ENCODE data around the gene HCAR2.
"Not testable (repeated sequence)": the region's sequence is repeated elsewhere in the genome, so short reads cannot be mapped to it uniquely, and the experiment has no call there.

The HCAR2 gene

DNA sequence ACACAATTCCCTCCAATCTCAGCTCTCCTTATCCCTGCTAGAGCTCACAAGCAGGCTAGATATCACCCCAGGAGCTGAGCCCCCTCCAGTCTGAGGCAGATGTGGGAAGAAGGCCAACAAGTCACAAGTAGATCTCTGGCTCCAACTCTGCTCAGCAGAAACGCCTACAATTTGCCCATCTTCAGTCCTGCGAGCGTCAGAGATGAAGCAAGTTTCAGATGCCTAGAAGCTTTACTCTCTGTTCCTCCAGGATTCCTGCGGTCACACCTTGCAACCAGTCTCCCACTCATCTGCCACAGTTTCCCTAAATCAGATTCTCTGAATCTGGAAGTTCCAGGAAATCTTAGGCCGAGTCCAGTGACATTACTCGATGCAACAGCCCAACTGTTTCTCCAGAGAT, 12.1 kb upstream of the HCAR2 start:
- not testable (repeated sequence) for DNase-seq

DNA sequence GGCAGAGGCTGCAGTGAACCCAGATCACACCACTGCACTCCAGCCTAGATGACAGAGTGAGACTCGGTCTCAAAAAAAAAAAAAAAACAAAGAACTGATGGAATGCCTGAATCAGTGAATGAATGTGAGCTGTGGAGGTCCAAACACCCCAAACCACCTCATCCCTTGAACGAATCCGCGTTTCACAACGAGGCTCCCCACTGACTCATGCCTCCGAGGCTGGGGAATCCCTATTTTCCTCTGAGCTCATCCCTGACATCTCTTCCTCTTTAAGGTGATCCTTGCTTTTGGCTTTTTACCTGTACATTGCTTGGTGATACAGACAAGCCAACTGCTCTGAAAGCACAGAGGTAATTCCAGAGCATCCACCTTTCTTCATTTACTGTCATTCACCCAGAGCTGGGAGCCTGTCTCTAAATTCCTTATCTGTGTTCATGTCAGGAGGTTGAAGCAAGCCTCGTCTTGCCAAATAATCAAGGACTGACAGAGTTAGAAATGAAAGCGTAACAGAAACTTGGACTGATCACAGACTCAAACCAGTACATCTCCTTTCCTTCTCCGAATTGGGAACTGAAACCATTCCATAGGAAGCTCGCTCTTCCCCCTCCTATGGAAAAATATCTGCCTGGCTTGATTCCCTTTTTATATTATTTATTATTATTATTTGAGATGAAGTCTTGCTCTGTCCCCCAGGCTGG, 10.5 kb upstream of the HCAR2 start:
- not testable (repeated sequence) for DNase-seq

GRCh38 chr12:122711266-122711665, 8.1 kb upstream of the HCAR2 start:
- DNase-seq = not testable (repeated sequence)

DNA sequence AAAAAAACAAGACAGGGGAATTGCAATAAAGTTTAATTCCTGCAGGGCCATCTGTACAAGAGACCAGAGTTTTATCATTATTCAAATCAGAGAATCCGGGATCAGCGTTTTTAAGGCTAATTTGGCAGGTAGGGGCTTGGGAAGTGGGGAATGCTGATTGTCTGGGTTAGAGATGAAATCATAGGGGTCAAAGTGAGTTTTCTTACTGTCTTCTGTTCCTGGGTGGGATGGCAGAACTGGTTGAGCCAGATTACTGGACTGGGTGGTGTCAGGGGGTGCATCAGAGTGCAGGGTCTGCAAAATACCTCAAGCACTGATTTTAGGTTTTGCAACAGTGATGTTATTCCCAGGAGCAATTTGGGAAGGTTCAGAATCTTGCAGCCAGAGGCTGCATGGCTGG, 7.2 kb upstream of the HCAR2 start:
- not testable (repeated sequence) for DNase-seq

GRCh38 chr12:122709287-122709686, 6.1 kb upstream of the HCAR2 start:
- DNase-seq = not testable (repeated sequence)

DNA sequence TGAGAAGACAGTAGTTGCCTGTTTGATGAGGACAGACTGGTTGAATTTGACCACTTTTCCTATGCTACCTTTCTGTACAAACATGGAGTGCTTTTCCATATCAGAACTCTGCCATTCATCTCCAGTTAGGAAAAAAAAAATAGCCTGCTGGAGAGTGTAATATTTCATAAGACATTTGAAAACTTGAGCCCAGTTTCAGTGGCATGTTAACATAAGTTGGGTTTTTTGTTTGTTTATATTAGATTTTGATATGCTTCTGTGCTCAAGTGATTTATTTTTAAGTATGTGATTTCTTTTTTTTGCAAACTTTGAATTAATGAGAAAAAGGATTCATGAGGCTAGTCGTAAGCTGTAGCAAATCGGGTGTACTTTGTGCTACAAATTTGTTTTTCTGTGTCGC, 684 bp upstream of the HCAR2 start:
- DNase-seq = not testable (repeated sequence)

- not testable (repeated sequence) for DNase-seq
Observed at GRCh38 chr12:122701481-122701880, 1.7 kb downstream of the HCAR2 start.

GRCh38 chr12:122700038-122700710, 3.0 kb downstream of the HCAR2 start:
- not testable (repeated sequence) for DNase-seq

DNA sequence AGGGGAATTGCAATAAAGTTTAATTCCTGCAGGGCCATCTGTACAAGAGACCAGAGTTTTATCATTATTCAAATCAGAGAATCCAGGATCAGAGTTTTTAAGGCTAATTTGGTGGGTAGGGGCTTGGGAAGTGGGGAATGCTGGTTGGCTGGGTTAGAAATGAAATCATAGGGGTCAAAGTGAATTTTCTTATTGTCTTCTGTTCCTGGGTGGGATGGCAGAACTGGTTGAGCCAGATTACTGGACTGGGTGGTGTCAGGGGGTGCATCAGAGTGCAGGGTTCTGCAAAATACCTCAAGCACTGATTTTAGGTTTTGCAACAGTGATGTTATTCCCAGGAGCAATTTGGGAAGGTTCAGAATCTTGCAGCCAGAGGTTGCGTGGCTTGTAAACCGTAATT, 6.2 kb downstream of the HCAR2 start:
- not testable (repeated sequence) for DNase-seq

- no peak for DNase-seq
Observed at GRCh38 chr12:122691566-122691965, 11.6 kb downstream of the HCAR2 start.

GRCh38 chr12:122688291-122688690, 14.9 kb downstream of the HCAR2 start:
- DNase-seq = no peak

GRCh38 chr12:122687086-122687485, 16.1 kb downstream of the HCAR2 start:
- no peak for DNase-seq

- no peak for DNase-seq
Observed at GRCh38 chr12:122686538-122686937, 16.6 kb downstream of the HCAR2 start.

DNA sequence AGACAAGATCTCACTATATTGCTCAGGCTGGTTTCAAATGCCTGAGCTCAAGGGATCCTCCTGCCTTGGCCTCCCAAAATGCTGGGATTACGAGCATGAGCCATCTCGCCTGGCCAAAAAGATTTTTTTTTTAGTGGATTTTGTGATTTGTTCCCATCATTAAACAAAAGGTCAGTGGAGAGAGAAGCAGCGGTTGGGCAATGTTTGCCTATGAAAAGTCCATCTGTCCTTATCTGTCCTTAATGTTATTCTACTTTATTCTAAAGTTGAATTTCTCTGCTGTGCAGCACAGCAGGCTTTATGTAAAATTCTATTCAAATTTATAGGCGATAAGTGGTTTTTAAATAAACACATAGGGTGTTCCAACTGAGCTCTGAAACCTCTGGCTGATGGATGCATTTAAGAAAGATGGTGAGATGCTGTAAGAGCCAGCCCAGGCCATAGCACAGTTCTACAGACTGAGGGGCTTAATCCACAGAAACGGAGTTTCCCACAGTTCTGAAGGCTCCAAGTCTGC, 18.8 kb downstream of the HCAR2 start:
- DNase-seq = no peak

DNA sequence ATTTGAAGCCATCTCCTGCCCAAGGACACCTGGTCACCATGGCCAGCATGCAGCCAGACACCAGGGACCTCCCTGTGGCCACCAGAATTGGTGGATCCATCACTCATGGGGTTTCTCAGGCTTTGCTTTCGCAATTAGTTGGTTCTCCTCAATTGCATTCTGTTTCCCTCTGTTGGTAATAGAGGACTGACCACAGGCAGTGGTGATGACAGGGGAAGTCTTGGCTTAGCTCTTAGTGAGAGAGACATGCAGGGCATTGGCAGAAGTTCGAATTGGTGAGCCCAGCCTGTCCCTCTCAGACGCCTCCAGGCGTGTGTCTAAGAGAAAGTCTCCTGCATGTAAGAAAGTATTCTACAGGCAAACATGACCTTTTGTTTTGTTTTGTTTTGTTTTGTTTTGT, 21.3 kb downstream of the HCAR2 start:
- no peak for DNase-seq

GRCh38 chr12:122680989-122681388, 22.2 kb downstream of the HCAR2 start:
- not testable (repeated sequence) for DNase-seq

DNA sequence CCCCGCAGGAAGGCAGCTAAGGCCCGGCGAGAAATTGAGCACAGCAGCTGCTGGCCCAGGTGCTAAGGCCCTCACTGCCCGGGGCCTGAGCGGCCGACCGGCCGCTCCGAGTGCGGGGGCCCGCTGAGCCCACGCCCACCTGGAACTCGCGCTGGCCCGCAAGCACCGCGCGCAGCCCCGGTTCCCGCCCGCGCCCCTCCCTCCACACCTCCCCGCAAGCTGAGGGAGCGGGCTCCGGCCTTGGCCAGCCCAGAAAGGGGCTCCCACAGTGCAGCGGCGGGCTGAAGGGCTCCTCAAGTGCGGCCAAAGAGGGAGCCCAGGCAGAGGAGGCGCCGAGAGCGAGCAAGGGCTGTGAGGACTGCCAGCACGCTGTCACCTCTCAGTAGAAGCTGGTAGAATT, 26.4 kb downstream of the HCAR2 start:
- DNase-seq = not testable (repeated sequence)

- DNase-seq = not testable (repeated sequence)
Observed at GRCh38 chr12:122676015-122676414, 27.1 kb downstream of the HCAR2 start.

- no peak for DNase-seq
Observed at GRCh38 chr12:122672515-122672914, 30.6 kb downstream of the HCAR2 start.

GRCh38 chr12:122669397-122670070, 33.6 kb downstream of the HCAR2 start:
- DNase-seq = no peak

DNA sequence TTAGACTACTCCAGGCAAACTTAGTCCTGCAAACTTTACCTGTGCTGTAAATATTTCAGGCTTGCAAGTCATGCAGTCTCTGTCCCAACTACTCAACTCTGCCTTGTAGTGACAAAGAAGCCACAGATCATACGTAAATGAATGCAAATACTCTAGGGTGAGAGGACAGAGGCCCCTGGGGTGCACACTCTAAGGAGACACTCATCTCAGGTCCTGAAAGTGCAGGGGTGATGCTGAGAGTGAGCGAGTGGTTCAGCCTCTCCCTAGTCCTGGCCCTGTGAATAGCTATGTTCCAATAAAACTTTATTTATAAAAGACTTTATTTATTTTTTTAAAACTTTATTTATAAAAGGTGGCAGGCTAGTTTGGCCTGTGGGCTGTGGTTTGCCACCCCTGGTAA, 34.9 kb downstream of the HCAR2 start:
- no peak for DNase-seq

GRCh38 chr12:122665759-122666158, 37.4 kb downstream of the HCAR2 start:
- no peak for DNase-seq

DNA sequence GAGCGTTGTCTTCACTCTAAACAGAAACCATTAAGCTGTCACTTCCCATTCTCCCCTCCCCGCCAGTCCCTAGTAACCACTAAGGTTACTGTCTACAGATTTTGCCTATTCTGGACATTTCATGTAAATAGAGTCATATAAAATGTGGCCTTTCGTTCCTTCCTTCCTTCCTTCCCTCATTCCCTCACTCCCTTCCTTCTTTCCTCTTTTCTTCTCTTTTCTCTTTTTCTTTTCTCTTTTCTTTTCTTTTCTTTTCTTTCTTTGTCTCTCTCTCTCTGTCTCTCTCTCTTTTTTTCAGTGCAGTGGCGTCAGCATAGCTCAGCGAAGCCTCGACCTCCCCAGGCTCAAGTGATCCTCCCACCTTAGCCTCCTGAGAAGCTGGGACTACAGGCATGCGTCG, 37.8 kb downstream of the HCAR2 start:
- DNase-seq = no peak

GRCh38 chr12:122661938-122662337, 41.2 kb downstream of the HCAR2 start:
- DNase-seq = no peak
